Activated B cell treated with CpG ODN at 0.5 μM for 24 hours (primary cell): Measurements from ENCODE around the gene KASH5. TPM values are rescaled to one million over a fixed set of nuclear protein-coding genes. Genes with fewer than 3 reads are reported as not detected.
A peak's percentile ranks its signal among the peaks of the same experiment; 100 is the strongest.

Source experiments
- ATAC-seq: fragments of 200-7000 bp; cut with Tn5 transposase; one replicate; pipeline ENCODE4 v1.10.0; 2021; ENCODE audit warnings: low read depth, mild to moderate bottlenecking, moderate library complexity
- CTCF ChIA-PET: fragments of 350-600 bp; sonication (Branson Sonifier 250); formaldehyde crosslinking; loops from one replicate; lab custom pipeline; 2021; ENCODE audit warnings: antibody characterized with exemption; lab: Charles Lee
- POLR2A ChIA-PET: fragments of 350-600 bp; sonication (Branson Sonifier 250); formaldehyde crosslinking; loops from one replicate; lab custom pipeline; 2021; ENCODE audit warnings: antibody characterized with exemption; lab: Charles Lee
- DNase-seq: peaks from one replicate; pipeline ENCODE4 v3.0.0; 2022
- H3K27ac Mint-ChIP-seq: one replicate; pipeline ENCODE4 v1.8.0; 2020; ENCODE audit warnings: mixed read lengths
- H3K27me3 Mint-ChIP-seq: one replicate; pipeline ENCODE4 v1.8.0; 2021; ENCODE audit warnings: mixed read lengths
- H3K36me3 Mint-ChIP-seq: one replicate; pipeline ENCODE4 v1.8.0; 2021; ENCODE audit warnings: low read depth, mixed read lengths
- H3K4me1 Mint-ChIP-seq: one replicate; pipeline ENCODE4 v1.8.0; 2021; ENCODE audit warnings: mixed read lengths
- H3K4me3 Mint-ChIP-seq: one replicate; pipeline ENCODE4 v1.8.0; 2020; ENCODE audit warnings: mild to moderate bottlenecking, mixed read lengths
- H3K9me3 Mint-ChIP-seq: one replicate; pipeline ENCODE4 v1.8.0; 2020; ENCODE audit warnings: mixed read lengths
- intact Hi-C: fragments of 100-400 bp; cut with micrococcal nuclease; formaldehyde crosslinking; loops from one replicate; pipeline ENCODE4 v1.15.1; 2024
- total RNA-seq: library from RNA; stranded (reverse); gene quantifications from 2 replicates; pipeline ENCODE4 v1.2.3, GENCODE V29; 2022
- TF ChIP-seq, protein P1 (sequence below): fragments of 200-600 bp; IDR thresholded peaks from one replicate; pipeline ENCODE4 v1.8.0; 2022; ENCODE audit warnings: antibody characterized with exemption, mild to moderate bottlenecking

The KASH5 gene
- total RNA-seq, 1 donor from 2014 or later, result 0.62 TPM

DNA sequence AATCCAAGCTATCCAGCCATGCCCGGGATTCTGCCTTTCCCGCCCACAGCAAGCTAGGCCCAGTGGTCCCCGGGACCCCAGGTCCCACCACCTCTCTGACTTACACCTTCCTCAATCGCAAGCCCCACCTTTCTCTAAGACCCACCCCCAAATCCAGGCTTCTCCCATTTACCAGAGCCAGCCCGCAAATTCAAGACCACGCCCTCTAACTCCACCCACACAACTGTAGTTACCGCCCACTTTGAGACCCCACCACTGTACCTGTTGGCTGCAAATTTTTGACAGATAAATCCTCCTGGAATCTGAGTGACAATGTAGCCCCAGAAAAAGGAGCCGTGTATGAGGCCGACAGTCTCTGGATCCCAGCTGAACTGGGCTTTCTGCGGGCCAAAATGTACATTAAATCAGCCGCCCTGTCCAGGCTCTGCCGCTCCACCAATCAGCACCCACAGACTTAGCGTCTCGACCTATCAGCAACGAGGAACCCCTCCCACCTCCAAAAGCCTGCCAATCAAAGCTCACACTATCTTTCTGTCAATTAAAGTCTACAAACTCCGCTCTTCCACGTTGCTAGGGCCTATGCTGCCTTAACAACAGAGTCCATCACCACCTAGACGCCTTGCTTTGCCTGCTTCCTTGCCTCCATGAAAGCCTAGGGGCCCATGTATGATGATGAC is 47.0 kb downstream of the KASH5 start:
- TF ChIP-seq, protein P1, sequence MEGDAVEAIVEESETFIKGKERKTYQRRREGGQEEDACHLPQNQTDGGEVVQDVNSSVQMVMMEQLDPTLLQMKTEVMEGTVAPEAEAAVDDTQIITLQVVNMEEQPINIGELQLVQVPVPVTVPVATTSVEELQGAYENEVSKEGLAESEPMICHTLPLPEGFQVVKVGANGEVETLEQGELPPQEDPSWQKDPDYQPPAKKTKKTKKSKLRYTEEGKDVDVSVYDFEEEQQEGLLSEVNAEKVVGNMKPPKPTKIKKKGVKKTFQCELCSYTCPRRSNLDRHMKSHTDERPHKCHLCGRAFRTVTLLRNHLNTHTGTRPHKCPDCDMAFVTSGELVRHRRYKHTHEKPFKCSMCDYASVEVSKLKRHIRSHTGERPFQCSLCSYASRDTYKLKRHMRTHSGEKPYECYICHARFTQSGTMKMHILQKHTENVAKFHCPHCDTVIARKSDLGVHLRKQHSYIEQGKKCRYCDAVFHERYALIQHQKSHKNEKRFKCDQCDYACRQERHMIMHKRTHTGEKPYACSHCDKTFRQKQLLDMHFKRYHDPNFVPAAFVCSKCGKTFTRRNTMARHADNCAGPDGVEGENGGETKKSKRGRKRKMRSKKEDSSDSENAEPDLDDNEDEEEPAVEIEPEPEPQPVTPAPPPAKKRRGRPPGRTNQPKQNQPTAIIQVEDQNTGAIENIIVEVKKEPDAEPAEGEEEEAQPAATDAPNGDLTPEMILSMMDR, result no peak
- H3K4me1 Mint-ChIP-seq, result peaks cover 32% of the 10 kb centered on the region
- H3K9me3 Mint-ChIP-seq, result no peaks in the 10 kb centered on the region
- no peak overlapping the region for H3K4me3 Mint-ChIP-seq
- POLR2A ChIA-PET, result no interaction called here
- intact Hi-C loops, result no loop called here
- DNase-seq (no peak), ATAC-seq (no peak)
- no peak overlapping the region for H3K27ac Mint-ChIP-seq
- CTCF ChIA-PET, result interaction anchor here (1.2 kb wide), 1 partner anchor 8 kb away, joined by 3 read pairs; no protein-coding TSS in a partner anchor
- H3K36me3 Mint-ChIP-seq, result no peaks in the 10 kb centered on the region
- peaks cover 81% of the 10 kb centered on the region for H3K27me3 Mint-ChIP-seq

DNA sequence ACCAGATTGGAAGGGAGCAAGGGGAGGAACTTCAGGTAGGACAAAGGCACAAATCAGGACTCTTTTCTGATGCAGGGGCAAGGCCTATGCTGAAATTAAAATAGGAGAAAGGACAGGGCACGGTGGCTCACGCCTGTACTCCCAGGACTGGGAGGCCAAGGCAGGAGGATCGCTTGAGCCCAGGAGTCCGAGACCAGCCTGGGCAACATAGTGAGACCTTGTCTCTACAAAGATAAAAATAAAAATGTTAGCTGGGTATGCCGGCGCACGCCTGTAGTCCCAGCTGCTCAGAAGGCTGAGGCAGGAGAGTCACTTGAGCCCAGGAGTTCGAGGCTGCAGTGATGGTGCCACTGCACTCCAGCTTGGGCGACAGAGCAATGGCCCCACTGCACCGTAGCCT is 47.6 kb downstream of the KASH5 start:
- intact Hi-C loops, result no loop called here
- CTCF ChIA-PET, result no interaction called here
- no peaks in the 10 kb centered on the region for H3K9me3 Mint-ChIP-seq
- ATAC-seq (no peak), DNase-seq (no peak)
- TF ChIP-seq, protein P1, result no peak
- H3K4me3 Mint-ChIP-seq, result no peak overlapping the region
- peaks cover 34% of the 10 kb centered on the region for H3K4me1 Mint-ChIP-seq
- no peak overlapping the region for H3K27ac Mint-ChIP-seq
- peaks cover 82% of the 10 kb centered on the region for H3K27me3 Mint-ChIP-seq
- H3K36me3 Mint-ChIP-seq, result no peaks in the 10 kb centered on the region
- POLR2A ChIA-PET, result interaction anchor here (0.7 kb wide), 1 partner anchor 483 kb away, joined by 5 read pairs; no protein-coding TSS in a partner anchor

DNA sequence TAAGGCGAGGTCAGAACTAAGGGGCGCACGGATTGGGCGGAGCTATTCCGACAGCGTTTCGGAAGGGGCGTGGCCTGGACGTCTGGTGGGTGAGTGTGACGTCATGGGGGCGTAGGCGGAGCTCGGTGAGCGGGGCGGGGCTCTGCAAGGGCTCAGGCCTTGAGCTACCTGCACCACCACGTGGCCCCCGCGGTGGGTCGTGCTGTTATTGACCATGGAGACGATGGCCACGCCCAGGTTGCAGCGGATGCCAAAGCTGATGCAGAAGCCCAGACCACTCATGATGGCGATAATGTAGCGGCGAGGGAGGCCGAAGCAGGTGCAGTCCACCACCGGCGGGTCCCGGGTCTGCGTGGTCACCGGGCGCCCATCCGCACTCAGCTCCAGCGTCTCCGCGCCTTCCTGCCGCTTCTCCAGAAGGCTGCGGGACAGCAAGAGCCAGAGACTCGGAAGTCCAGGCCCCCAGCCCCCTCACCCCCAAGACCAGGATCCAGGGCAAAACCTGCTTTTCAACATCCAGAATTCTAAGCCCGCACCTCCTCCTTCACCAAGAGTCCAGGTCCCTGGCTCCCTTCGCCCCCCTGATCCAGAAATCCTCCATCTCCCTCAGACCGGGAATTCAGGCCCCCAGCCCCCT is 48.5 kb downstream of the KASH5 start:
- CTCF ChIA-PET, result no interaction called here
- no peak overlapping the region for H3K27ac Mint-ChIP-seq
- DNase-seq (no peak), ATAC-seq (peak; percentile 50)
- POLR2A ChIA-PET, result interaction anchor here (0.5 to 0.7 kb wide), 4 partner anchors 34 to 484 kb away, joined by 3 to 5 read pairs (median 4); partner anchors contain the start of gene GYS1
- no peaks in the 10 kb centered on the region for H3K36me3 Mint-ChIP-seq
- peaks cover 82% of the 10 kb centered on the region for H3K27me3 Mint-ChIP-seq
- H3K4me1 Mint-ChIP-seq, result peaks cover 39% of the 10 kb centered on the region
- H3K9me3 Mint-ChIP-seq, result no peaks in the 10 kb centered on the region
- intact Hi-C loops, result no loop called here
- TF ChIP-seq, protein P1, result no peak
- H3K4me3 Mint-ChIP-seq, result peak overlapping the region; percentile 7

DNA sequence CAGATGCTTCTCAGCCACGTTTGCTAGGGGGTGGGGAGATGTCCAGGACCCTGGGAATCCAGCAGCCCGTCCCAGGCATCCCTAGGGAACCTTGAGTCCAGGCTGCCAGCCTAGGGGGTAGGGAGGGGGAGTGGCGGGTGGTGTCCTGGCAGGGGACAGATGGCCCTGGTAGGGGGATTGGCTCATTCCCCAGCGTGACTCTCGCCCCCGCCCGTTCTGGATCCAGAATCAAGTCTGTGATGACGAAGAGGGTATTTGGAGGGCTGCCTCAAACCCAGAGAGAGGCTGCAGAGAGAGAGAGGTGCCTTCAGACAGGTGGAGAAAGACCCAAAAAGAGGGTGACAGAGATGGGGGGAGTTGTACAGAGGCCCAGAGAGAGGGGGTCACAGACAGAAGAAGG is 49.2 kb downstream of the KASH5 start:
- H3K4me1 Mint-ChIP-seq, result peaks cover 42% of the 10 kb centered on the region

DNA sequence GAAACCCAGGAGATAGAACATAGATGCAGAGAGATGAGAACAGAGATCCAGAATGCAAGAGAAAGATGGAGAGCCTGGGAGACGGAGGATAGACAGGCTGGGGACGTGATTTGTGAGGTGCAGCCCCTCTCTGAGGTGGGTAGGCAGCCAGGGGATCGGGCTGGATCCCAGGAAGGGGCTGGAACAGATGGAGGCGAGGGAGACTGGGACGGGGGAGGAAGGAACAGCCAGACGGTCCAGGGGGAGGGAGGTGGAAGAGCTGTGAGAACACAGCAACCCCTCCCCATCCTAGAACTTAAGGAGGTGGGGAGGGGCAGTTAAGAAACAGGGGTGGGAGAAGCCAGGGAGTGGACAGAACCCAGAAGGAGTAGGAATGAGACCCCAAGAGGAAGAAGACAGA is 50.2 kb downstream of the KASH5 start:
- peaks cover 82% of the 10 kb centered on the region for H3K27me3 Mint-ChIP-seq
- no peaks in the 10 kb centered on the region for H3K36me3 Mint-ChIP-seq
- ATAC-seq, result no peak
- CTCF ChIA-PET, result no interaction called here
- peaks cover 43% of the 10 kb centered on the region for H3K4me1 Mint-ChIP-seq
- H3K27ac Mint-ChIP-seq, result no peak overlapping the region
- no peak overlapping the region for H3K4me3 Mint-ChIP-seq
- no peaks in the 10 kb centered on the region for H3K9me3 Mint-ChIP-seq
- no peak for DNase-seq
- intact Hi-C loops, result no loop called here
- POLR2A ChIA-PET, result no interaction called here
- TF ChIP-seq, protein P1, result no peak

More for the DNA sequence above, 49.2 kb downstream of the KASH5 start:
- peaks cover 85% of the 10 kb centered on the region for H3K27me3 Mint-ChIP-seq
- H3K27ac Mint-ChIP-seq, result no peak overlapping the region
- no peaks in the 10 kb centered on the region for H3K36me3 Mint-ChIP-seq
- H3K9me3 Mint-ChIP-seq, result no peaks in the 10 kb centered on the region
- intact Hi-C loops, result no loop called here
- CTCF ChIA-PET, result no interaction called here
- ATAC-seq, result no peak
- no peak overlapping the region for H3K4me3 Mint-ChIP-seq
- POLR2A ChIA-PET, result interaction anchor here (0.6 kb wide), 1 partner anchor 161 kb away, joined by 4 read pairs; no protein-coding TSS in a partner anchor
- no peak for DNase-seq
- TF ChIP-seq, protein P1, result no peak
